HepG2 (cell line): ENCODE data around the gene RAMAC. TPM values are rescaled to one million over a fixed set of nuclear protein-coding genes. Genes with fewer than 3 reads are reported as not detected.
"Not testable (repeated sequence)": the region's sequence is repeated elsewhere in the genome, so short reads cannot be mapped to it uniquely, and the experiment has no call there.

Experiments used
- ATAC-seq: fragments of 200-7000 bp; cut with Tn5 transposase; 3 replicates; pipeline ENCODE4 v1.9.1; 2020; ENCODE audit warnings: mild to moderate bottlenecking, moderate library complexity
- BruUV-seq: library from RNA; stranded (reverse); fragments of 400-500 nt; replicated peaks from 2 replicates; lab custom pipeline; 2021; lab: Mats Ljungman, UMichigan
- CTCF ChIA-PET: fragments of 300-600 bp; formaldehyde crosslinking; extraction: SDS; loops from one replicate; lab custom pipeline; 2021; ENCODE audit warnings: low total read pairs, inconsistent platforms, low intra/inter-chr PET ratio; lab: Yijun Ruan, JAX
- POLR2A ChIA-PET: fragments of 350-600 bp; sonication (Branson Sonifier 250); formaldehyde crosslinking; loops from one replicate; lab custom pipeline; 2020; ENCODE audit warnings: antibody characterized with exemption, inconsistent platforms; lab: Yijun Ruan, JAX
- DNase-seq: peaks from one replicate; pipeline ENCODE4 v3.0.0-alpha.2; 2015; ENCODE audit warnings: low spot score
- FAIRE-seq: peaks from 3 replicates; lab custom pipeline; 2011; peaks lifted over from hg19 to GRCh38; lab: Jason Lieb, UNC
- H2AFZ ChIP-seq: one replicate; pipeline ENCODE4 v1.6.1; 2011; ENCODE audit warnings: low read length, inconsistent platforms
- H3K27ac ChIP-seq: fragments of 300-600 bp; 3 replicates; pipeline ENCODE4 v1.8.0; 2011; ENCODE audit warnings: mixed run types, mild to moderate bottlenecking, mixed read lengths, low read length, inconsistent platforms; ENCODE audit not compliant: insufficient read depth; ENCODE audit errors: extremely low read length
- H3K27me3 ChIP-seq, 2 experiments: fragments of 200-600 bp in 1 of 2; 2 replicates in 1 of 2; 3 replicates in 1 of 2; pipeline versions ENCODE4 v1.6.0 to v1.8.0; 2011; ENCODE audit warnings: low read length in 2 of 2, mild to moderate bottlenecking in 2 of 2, moderate library complexity in 2 of 2, inconsistent platforms in 1 of 2; ENCODE audit not compliant: insufficient read depth in 2 of 2, control insufficient read depth in 1 of 2
- H3K36me3 ChIP-seq, 2 experiments: fragments of 200-600 bp in 1 of 2; replicated peaks in 1 of 2; 2 replicates in 1 of 2; 3 replicates in 1 of 2; pipeline versions ENCODE4 v1.5.1 to v1.8.0; 2011; ENCODE audit warnings: low read length in 2 of 2, inconsistent platforms in 1 of 2; ENCODE audit not compliant: insufficient read depth in 2 of 2, control insufficient read depth in 1 of 2
- H3K4me1 ChIP-seq: 2 replicates; pipeline ENCODE4 v1.5.1; 2012; ENCODE audit warnings: low read length, inconsistent platforms; ENCODE audit not compliant: insufficient read depth
- H3K4me2 ChIP-seq: 2 replicates; pipeline ENCODE4 v1.6.0; 2011; ENCODE audit warnings: low read depth, low read length, inconsistent platforms
- H3K4me3 ChIP-seq, 3 experiments: fragments of 200-600 bp in 1 of 3; sonication (generic), shearing (Covaris generic) in 1 of 3; replicated peaks in 1 of 3; 2 replicates each; pipeline ENCODE4 v1.5.1; 2011 to 2016; ENCODE audit warnings: low read length in 3 of 3, inconsistent platforms in 2 of 3, low read depth in 2 of 3, mild to moderate bottlenecking in 2 of 3, control low read depth in 1 of 3, mixed read lengths in 1 of 3; ENCODE audit not compliant: insufficient read depth in 1 of 3
- H3K79me2 ChIP-seq: one replicate; pipeline ENCODE4 v1.6.1; 2011; ENCODE audit warnings: low read length, inconsistent platforms; ENCODE audit not compliant: insufficient read depth
- H3K9ac ChIP-seq: 2 replicates; pipeline ENCODE4 v1.6.0; 2011; ENCODE audit warnings: mild to moderate bottlenecking, low read depth, low read length, inconsistent platforms; ENCODE audit not compliant: insufficient read depth
- H3K9me3 ChIP-seq: 2 replicates; pipeline ENCODE4 v1.5.1; 2012; ENCODE audit warnings: mild to moderate bottlenecking, low read length
- H4K20me1 ChIP-seq: 2 replicates; pipeline ENCODE4 v1.6.0; 2011; ENCODE audit warnings: inconsistent platforms, mild to moderate bottlenecking, low read length, moderate library complexity; ENCODE audit not compliant: insufficient read depth
- FUBP1 ChIP-seq: sonication (generic); formaldehyde crosslinking; IDR thresholded peaks from 2 replicates; pipeline ENCODE4 v1.5.1; 2020; ENCODE audit warnings: missing genetic modification reagents, mild to moderate bottlenecking, borderline replicate concordance
- HES4 ChIP-seq: sonication (generic); formaldehyde crosslinking; IDR thresholded peaks from 2 replicates; pipeline ENCODE4 v1.9.0; 2021; ENCODE audit warnings: mild to moderate bottlenecking, missing genetic modification reagents, borderline replicate concordance
- KAT2B ChIP-seq: fragments of 150-350 bp; IDR thresholded peaks from 2 replicates; pipeline ENCODE4 v1.6.1; 2014; ENCODE audit warnings: low read depth, low read length, borderline replicate concordance
- MAFF ChIP-seq: IDR thresholded peaks from 2 replicates; pipeline ENCODE4 v1.6.1; 2011; ENCODE audit warnings: low read depth, low read length, improper control_type of control experiment
- SAP130 ChIP-seq: IDR thresholded peaks from 2 replicates; pipeline ENCODE4 v1.6.1; 2016; ENCODE audit warnings: low read depth
- SRSF4 ChIP-seq: fragments of 200-400 bp; formaldehyde crosslinking; IDR thresholded peaks from one replicate; pipeline ENCODE4 v1.6.1; 2018; ENCODE audit warnings: mild to moderate bottlenecking, low read depth, low read length, moderate library complexity; ENCODE audit not compliant: poor library complexity, severe bottlenecking
- SSRP1 ChIP-seq: IDR thresholded peaks from 2 replicates; pipeline ENCODE4 v1.6.1; 2016; ENCODE audit warnings: control low read depth
- ZNF282 ChIP-seq: fragments of 450-650 bp; IDR thresholded peaks from 2 replicates; pipeline ENCODE4 v1.6.1; 2018; ENCODE audit not compliant: partially characterized antibody
- ZSCAN20 ChIP-seq: sonication (generic); formaldehyde crosslinking; IDR thresholded peaks from 2 replicates; pipeline ENCODE4 v1.4.0; 2020; ENCODE audit warnings: missing genetic modification reagents, mild to moderate bottlenecking, borderline replicate concordance
- ZSCAN25 ChIP-seq: sonication (generic); formaldehyde crosslinking; IDR thresholded peaks from 2 replicates; pipeline ENCODE4 v1.8.0; 2022; ENCODE audit warnings: mild to moderate bottlenecking, missing genetic modification reagents
- WGBS: methylation state at CpG from one replicate; pipeline ENCODE4 v1.1.6; 2017; ENCODE audit warnings: low lambda C conversion rate; 5-methylcytosine and 5-hydroxymethylcytosine counted together
- in situ Hi-C: cut with HindIII; loops from 2 replicates; pipeline ENCODE4 v1.10.0; 2017; ENCODE audit warnings: low pct_unique_long_range_greater_than_20kb; ENCODE audit not compliant: extremely low pct_ligation_motif_present
- intact Hi-C: fragments of 100-400 bp; cut with micrococcal nuclease; formaldehyde crosslinking; loops from one replicate; pipeline ENCODE4 v1.10.0; 2022; ENCODE audit not compliant: unreplicated experiment
- polyA plus RNA-seq, 8 experiments: library from polyadenylated mRNA; depleted of rRNA in 3 of 8; stranded (reverse) in 7 of 8; unstranded in 1 of 8; fragments of >200 nt; fragmentation: Illumina TruSeq in 4 of 8; extraction: Trizol in 4 of 8; gene quantifications; 2 replicates each; pipeline versions ENCODE4 v1.2.1 to v1.2.3, GENCODE V29; 2011 to 2016; ENCODE audit warnings: low read depth in 4 of 8, missing spikeins in 1 of 8, mixed read lengths in 1 of 8; ENCODE audit not compliant: insufficient read depth in 1 of 8
- total RNA-seq, 5 experiments: library from RNA; depleted of rRNA; stranded (reverse); fragments of >200 nt; fragmentation: Illumina TruSeq; extraction: Trizol; gene quantifications; 2 replicates each; pipeline ENCODE4 v1.2.3, GENCODE V29; 2016; ENCODE audit warnings: low read depth in 1 of 5
- TF ChIP-seq, protein P1 (sequence below): sonication (generic); formaldehyde crosslinking; IDR thresholded peaks from 2 replicates; pipeline ENCODE4 v1.8.0; 2022; ENCODE audit warnings: mild to moderate bottlenecking, missing genetic modification reagents, moderate library complexity

The RAMAC gene
- total and polyA plus RNA-seq, 2 of the 13 experiments (the other 11 are each of a cell fraction or from before 2014, with no cell fraction given), result 22.2 to 45.9 TPM

- TF ChIP-seq MAFF, result peak; percentile 75
- TF ChIP-seq, protein P1, sequence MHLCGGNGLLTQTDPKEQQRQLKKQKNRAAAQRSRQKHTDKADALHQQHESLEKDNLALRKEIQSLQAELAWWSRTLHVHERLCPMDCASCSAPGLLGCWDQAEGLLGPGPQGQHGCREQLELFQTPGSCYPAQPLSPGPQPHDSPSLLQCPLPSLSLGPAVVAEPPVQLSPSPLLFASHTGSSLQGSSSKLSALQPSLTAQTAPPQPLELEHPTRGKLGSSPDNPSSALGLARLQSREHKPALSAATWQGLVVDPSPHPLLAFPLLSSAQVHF (CRISPR knock-in tag), result no peak
- no peak for TF ChIP-seq ZSCAN25 (CRISPR knock-in tag)
- peak; percentile 66 for TF ChIP-seq SAP130 (CRISPR knock-in tag)
Measured at GRCh38 chr15:82936966-82937711, 48.9 kb upstream of the RAMAC start (continued).

GRCh38 chr15:82937712-82938058, 48.3 kb upstream of the RAMAC start:
- in situ Hi-C loops, result no loop called here
- no peaks in the 10 kb centered on the region for H3K27me3 ChIP-seq
- BruUV-seq, result no TSS peak
- no peak overlapping the region for H3K4me2 ChIP-seq
- no peaks in the 10 kb centered on the region; the same call in none of the 2 replicates for H4K20me1 ChIP-seq
- WGBS, result 93% methylated on average over 3 of the region's 5 CpGs
- CTCF ChIA-PET, result no interaction called here
- H3K9me3 ChIP-seq, result no peaks in the 10 kb centered on the region
- POLR2A ChIA-PET, result no interaction called here
- no peak for DNase-seq
- TF ChIP-seq SSRP1 (CRISPR knock-in tag) (no peak), ZSCAN20 (no peak), ZNF282 (no peak), FUBP1 (no peak), SRSF4 (no peak), KAT2B (no peak), HES4 (CRISPR knock-in tag) (no peak)
- TF ChIP-seq, all 625 proteins: peak for 0
- FAIRE-seq (no peak), ATAC-seq (no peak)
- Histone ChIP-seq H3K36me3 (no peaks in the 10 kb centered on the region), H3K79me2 (no peaks in the 10 kb centered on the region), H2AFZ (no peak overlapping the region), H3K9ac (no peak overlapping the region), H3K4me3 (no peak overlapping the region), H3K4me1 (peaks cover 19% of the 10 kb centered on the region), H3K27ac (no peak overlapping the region)
- intact Hi-C loops, result no loop called here

DNA sequence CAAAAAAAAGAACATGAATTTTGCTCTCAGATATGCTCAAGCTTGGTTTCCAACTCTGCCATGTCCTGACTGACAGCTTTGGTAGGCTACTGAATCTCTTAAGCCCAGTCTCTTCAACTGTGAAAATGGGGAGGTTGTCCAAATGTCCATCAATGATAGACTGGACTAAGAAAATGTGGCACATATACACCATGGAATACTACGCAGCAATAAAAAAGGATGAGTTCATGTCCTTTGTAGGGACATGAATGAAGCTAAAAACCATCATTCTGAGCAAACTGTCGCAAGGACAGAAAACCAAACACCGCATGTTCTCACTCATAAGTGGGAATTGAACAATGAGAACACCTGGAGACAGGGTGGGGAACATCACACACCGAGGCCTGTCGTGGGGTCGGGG, 46.3 kb upstream of the RAMAC start:
- H3K4me3 ChIP-seq, H3K79me2 ChIP-seq, H3K27me3 ChIP-seq, H3K36me3 ChIP-seq, H4K20me1 ChIP-seq, H3K27ac ChIP-seq, ATAC-seq, FAIRE-seq, in situ Hi-C loops, intact Hi-C loops, H3K4me2 ChIP-seq, H3K9me3 ChIP-seq, H3K9ac ChIP-seq, CTCF ChIA-PET, H2AFZ ChIP-seq, DNase-seq, BruUV-seq, POLR2A ChIA-PET: not testable (repeated sequence)
- WGBS, result 84% methylated on average over 6 of the region's 6 CpGs
- H3K4me1 ChIP-seq, result peaks cover 20% of the 10 kb centered on the region
